GM12891 (cell line): ENCODE measurements around the gene TTN.

Experiments
- PAX5 ChIP-seq: IDR thresholded peaks from 2 replicates; pipeline ENCODE4 v1.6.1; 2011; ENCODE audit warnings: low read length, moderate library complexity, mild to moderate bottlenecking; ENCODE audit not compliant: insufficient read depth, severe bottlenecking
- POLR2A ChIP-seq: IDR thresholded peaks from 2 replicates; pipeline ENCODE4 v1.6.1; 2011; ENCODE audit warnings: low read depth, low read length, control low read depth
- POLR2AphosphoS5 ChIP-seq: IDR thresholded peaks from 2 replicates; pipeline ENCODE4 v1.6.1; 2011; ENCODE audit warnings: low read depth, low read length, control low read depth
- POU2F2 ChIP-seq: IDR thresholded peaks from 2 replicates; pipeline ENCODE4 v1.6.1; 2011; ENCODE audit warnings: low read depth, mild to moderate bottlenecking, control low read depth, low read length, moderate library complexity
- SPI1 ChIP-seq: IDR thresholded peaks from 2 replicates; pipeline ENCODE4 v1.6.1; 2011; ENCODE audit warnings: low read depth, low read length, control low read depth
- TAF1 ChIP-seq: IDR thresholded peaks from 2 replicates; pipeline ENCODE4 v1.6.1; 2011; ENCODE audit warnings: low read depth, low read length, control low read depth

DNA sequence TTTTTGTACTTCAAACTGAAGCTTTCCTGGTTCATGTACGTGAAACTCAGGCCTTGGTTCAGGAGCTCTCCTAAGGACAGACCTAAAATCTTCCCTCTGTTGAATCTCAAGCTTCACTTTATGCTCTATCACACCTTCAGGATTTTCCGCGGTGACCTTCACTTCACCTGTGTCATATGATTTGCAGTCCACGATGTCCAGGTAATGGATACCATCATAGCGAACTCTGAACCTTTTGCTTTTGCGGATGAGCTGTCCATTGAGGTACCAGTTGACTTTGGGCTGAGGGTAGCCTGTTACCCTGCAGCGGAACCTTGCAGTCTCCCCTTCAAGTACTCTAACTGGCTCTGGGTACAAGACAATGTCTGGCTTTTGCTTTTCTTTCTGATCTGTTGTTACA lies 31.2 kb downstream of the TTN start:
- no peak for TF ChIP-seq TAF1
- TF ChIP-seq POLR2A = no peak
- no peak for TF ChIP-seq SPI1
- TF ChIP-seq POLR2AphosphoS5 = no peak
- TF ChIP-seq POU2F2 = no peak
- no peak for TF ChIP-seq PAX5
